ENCODE results near the gene TEX36.

DNA sequence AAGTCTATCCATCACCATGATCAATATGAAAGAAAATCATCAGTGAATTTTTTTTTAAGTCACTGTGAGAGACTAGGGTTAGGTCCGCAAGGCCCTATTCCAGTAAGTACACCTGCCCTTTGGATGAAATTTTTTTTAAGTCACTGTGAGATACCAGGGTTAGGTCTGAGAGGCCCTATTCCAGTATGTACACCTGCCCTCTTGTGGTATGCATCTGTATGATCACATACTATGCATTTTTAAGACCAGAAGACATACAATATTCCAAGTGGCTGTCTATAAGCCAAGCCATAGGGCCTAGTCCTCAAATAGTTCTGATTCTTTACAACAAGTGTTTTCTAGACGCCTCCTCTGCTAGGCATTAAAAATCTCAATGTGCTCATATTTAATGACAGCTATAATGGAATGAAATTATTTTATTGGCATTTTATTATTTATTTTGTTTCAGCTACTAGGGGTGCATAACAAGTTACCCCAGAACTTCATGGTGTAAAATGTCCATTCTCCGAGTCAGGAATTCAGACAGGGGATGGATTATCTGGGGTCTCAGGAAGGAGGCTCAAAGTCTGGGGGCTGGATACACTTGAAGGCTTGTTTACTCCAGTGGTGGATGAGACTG is 53.1 kb downstream of the TEX36 start:
- no peak for TF ChIP-seq POLR2A (IDR thresholded peaks at IDR 0.05)
- TF ChIP-seq, protein P1, sequence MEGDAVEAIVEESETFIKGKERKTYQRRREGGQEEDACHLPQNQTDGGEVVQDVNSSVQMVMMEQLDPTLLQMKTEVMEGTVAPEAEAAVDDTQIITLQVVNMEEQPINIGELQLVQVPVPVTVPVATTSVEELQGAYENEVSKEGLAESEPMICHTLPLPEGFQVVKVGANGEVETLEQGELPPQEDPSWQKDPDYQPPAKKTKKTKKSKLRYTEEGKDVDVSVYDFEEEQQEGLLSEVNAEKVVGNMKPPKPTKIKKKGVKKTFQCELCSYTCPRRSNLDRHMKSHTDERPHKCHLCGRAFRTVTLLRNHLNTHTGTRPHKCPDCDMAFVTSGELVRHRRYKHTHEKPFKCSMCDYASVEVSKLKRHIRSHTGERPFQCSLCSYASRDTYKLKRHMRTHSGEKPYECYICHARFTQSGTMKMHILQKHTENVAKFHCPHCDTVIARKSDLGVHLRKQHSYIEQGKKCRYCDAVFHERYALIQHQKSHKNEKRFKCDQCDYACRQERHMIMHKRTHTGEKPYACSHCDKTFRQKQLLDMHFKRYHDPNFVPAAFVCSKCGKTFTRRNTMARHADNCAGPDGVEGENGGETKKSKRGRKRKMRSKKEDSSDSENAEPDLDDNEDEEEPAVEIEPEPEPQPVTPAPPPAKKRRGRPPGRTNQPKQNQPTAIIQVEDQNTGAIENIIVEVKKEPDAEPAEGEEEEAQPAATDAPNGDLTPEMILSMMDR (IDR thresholded peaks at IDR 0.05): peak in 3 of 4 experiments; percentile 6 to 42 (median 7)
- TF ChIP-seq POLR2AphosphoS5 (IDR thresholded peaks at IDR 0.05): no peak
